Caco-2 (cell line): ENCODE data around the gene DCDC1. TPM values are rescaled to one million over a fixed set of nuclear protein-coding genes. Genes with fewer than 3 reads are reported as not detected.

ENCODE experiments used
- BruUV-seq: library from RNA; stranded (reverse); fragments of 400-500 nt; replicated peaks from 2 replicates; lab custom pipeline; 2021; lab: Mats Ljungman, UMichigan
- CTCF ChIA-PET: fragments of 300-600 bp; sonication (Branson Sonifier 250); formaldehyde crosslinking; loops from one replicate; lab custom pipeline; 2022; ENCODE audit warnings: antibody characterized with exemption; lab: Charles Lee
- POLR2A ChIA-PET: fragments of 300-600 bp; sonication (Branson Sonifier 250); formaldehyde crosslinking; loops from one replicate; lab custom pipeline; 2022; ENCODE audit warnings: antibody characterized with exemption; lab: Charles Lee
- DNase-seq, 2 experiments: peaks; one replicate each; pipeline versions ENCODE4 v3.0.0 to v3.0.0-alpha.2; 2020 to 2022
- H3K27me3 ChIP-seq: replicated peaks from 2 replicates; pipeline ENCODE4 v1.6.0; 2011; ENCODE audit warnings: low read length; ENCODE audit not compliant: control insufficient read depth, insufficient read depth
- H3K36me3 ChIP-seq: 2 replicates; pipeline ENCODE4 v1.5.1; 2011; ENCODE audit warnings: low read length; ENCODE audit not compliant: control insufficient read depth, insufficient read depth
- H3K4me1 ChIP-seq: fragments of 250-450 bp; sonication (Bioruptor Pico); 2 replicates; pipeline ENCODE4 v1.5.1; 2020; ENCODE audit warnings: mild to moderate bottlenecking
- H3K4me3 ChIP-seq: 2 replicates; pipeline ENCODE4 v1.5.1; 2011; ENCODE audit warnings: low read depth, mild to moderate bottlenecking, control low read depth, low read length
- H3K9me3 ChIP-seq: fragments of 250-450 bp; sonication (Bioruptor Pico); 2 replicates; pipeline ENCODE4 v1.5.1; 2020; ENCODE audit warnings: mild to moderate bottlenecking, moderate library complexity
- H3K27ac Mint-ChIP-seq: one replicate; pipeline ENCODE4 v1.8.0; 2022; ENCODE audit warnings: mixed read lengths; ENCODE audit not compliant: unreplicated experiment
- H3K27me3 Mint-ChIP-seq: one replicate; pipeline ENCODE4 v1.8.0; 2022; ENCODE audit warnings: mixed read lengths; ENCODE audit not compliant: insufficient read depth, unreplicated experiment
- H3K36me3 Mint-ChIP-seq: one replicate; pipeline ENCODE4 v1.8.0; 2022; ENCODE audit warnings: mild to moderate bottlenecking, mixed read lengths; ENCODE audit not compliant: insufficient read depth, unreplicated experiment
- H3K4me1 Mint-ChIP-seq: one replicate; pipeline ENCODE4 v1.8.0; 2022; ENCODE audit warnings: low read depth, mixed read lengths; ENCODE audit not compliant: unreplicated experiment
- H3K4me3 Mint-ChIP-seq: one replicate; pipeline ENCODE4 v1.8.0; 2022; ENCODE audit warnings: mild to moderate bottlenecking, moderate library complexity, mixed read lengths; ENCODE audit not compliant: unreplicated experiment
- H3K9me3 Mint-ChIP-seq: one replicate; pipeline ENCODE4 v1.8.0; 2022; ENCODE audit warnings: mixed read lengths; ENCODE audit not compliant: unreplicated experiment
- CTCF ChIP-seq, 2 experiments: fragments of 200-600 bp in 1 of 2; IDR thresholded peaks; 1 replicate in 1 of 2; 2 replicates in 1 of 2; pipeline versions ENCODE4 v1.5.1 to v1.8.0; 2011 to 2022; ENCODE audit warnings: antibody characterized with exemption in 1 of 2, control low read depth in 1 of 2, inconsistent platforms in 1 of 2, low read depth in 1 of 2, low read length in 1 of 2, mild to moderate bottlenecking in 1 of 2, moderate library complexity in 1 of 2; ENCODE audit not compliant: insufficient read depth in 1 of 2, severe bottlenecking in 1 of 2, unreplicated experiment in 1 of 2
- intact Hi-C: fragments of 100-400 bp; cut with micrococcal nuclease; formaldehyde crosslinking; loops from one replicate; pipeline ENCODE4 v1.10.0; 2022; ENCODE audit not compliant: unreplicated experiment
- total RNA-seq: library from RNA; stranded (reverse); gene quantifications from 2 replicates; pipeline ENCODE4 v1.2.3, GENCODE V29; 2022

Gene DCDC1
- total RNA-seq, 1 experiment from 2014 or later, result not detected

- no peaks in the 10 kb centered on the region for H3K27me3 Mint-ChIP-seq
- no peak overlapping the region for H3K4me3 Mint-ChIP-seq
- no peaks in the 10 kb centered on the region for H3K36me3 Mint-ChIP-seq
- ChIA-PET POLR2A (no interaction called here), CTCF (interaction anchor here (0.6 kb wide), 2 partner anchors 10 to 315 kb away, joined by 3 read pairs; no protein-coding TSS in a partner anchor)
- intact Hi-C loops, result no loop called here
- Histone ChIP-seq H3K4me1 (no peaks in the 10 kb centered on the region), H3K9me3 (no peaks in the 10 kb centered on the region), H3K27me3 (no peaks in the 10 kb centered on the region), H3K36me3 (no peaks in the 10 kb centered on the region), H3K4me3 (no peak overlapping the region)
- peak; percentile 43 to 56 for TF ChIP-seq CTCF (IDR thresholded peaks at IDR 0.05; ENCODE audit: insufficient read depth in 1 of 2, low read depth in 1 of 2, low read length in 1 of 2, severe bottlenecking in 1 of 2, unreplicated experiment in 1 of 2)
- H3K27ac Mint-ChIP-seq, result no peak overlapping the region
- no TSS peak for BruUV-seq
- H3K4me1 Mint-ChIP-seq, result peaks cover under 1% of the 10 kb centered on the region
- H3K9me3 Mint-ChIP-seq, result no peaks in the 10 kb centered on the region
- no peak for DNase-seq
These were observed 208.8 kb downstream of the DCDC1 start for GRCh38 chr11:31160504-31161422.

DNA sequence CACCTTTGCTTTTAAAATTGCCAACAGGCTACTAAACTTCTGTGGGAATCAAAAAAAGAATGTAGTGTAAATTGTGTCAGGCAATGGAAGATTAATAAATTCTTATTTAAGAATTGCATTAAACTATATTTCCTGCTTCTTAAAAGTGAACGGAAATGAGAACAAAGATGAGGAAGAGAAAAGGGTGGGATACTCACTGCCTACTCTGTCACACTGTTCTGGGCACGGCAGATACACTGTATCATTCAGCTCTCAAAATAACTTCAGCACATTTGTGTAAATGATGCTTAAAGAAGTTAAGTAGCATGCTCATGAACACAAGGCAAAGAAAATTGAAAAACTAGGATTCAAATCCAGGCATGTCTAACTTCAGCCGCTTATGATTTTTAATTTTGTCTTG lies 218.7 kb downstream of the DCDC1 start:
- CTCF ChIA-PET, result no interaction called here
- POLR2A ChIA-PET, result no interaction called here

GRCh38 chr11:31150011-31150410 lies 219.5 kb downstream of the DCDC1 start:
- Histone ChIP-seq H3K4me1 (no peaks in the 10 kb centered on the region), H3K27me3 (no peaks in the 10 kb centered on the region), H3K4me3 (no peak overlapping the region), H3K9me3 (no peaks in the 10 kb centered on the region), H3K36me3 (no peaks in the 10 kb centered on the region)
- Mint-ChIP-seq H3K27ac (no peak overlapping the region), H3K9me3 (no peaks in the 10 kb centered on the region), H3K36me3 (no peaks in the 10 kb centered on the region), H3K4me1 (no peaks in the 10 kb centered on the region), H3K4me3 (no peak overlapping the region), H3K27me3 (no peaks in the 10 kb centered on the region)
- BruUV-seq, result no TSS peak
- POLR2A ChIA-PET, result no interaction called here
- CTCF ChIA-PET, result no interaction called here
- no peak for DNase-seq
- intact Hi-C loops, result no loop called here
- TF ChIP-seq CTCF (IDR thresholded peaks at IDR 0.05; ENCODE audit: insufficient read depth in 1 of 2, low read depth in 1 of 2, low read length in 1 of 2, severe bottlenecking in 1 of 2, unreplicated experiment in 1 of 2), result no peak

More for the DNA sequence above, 218.7 kb downstream of the DCDC1 start:
- Mint-ChIP-seq H3K27ac (no peak overlapping the region), H3K4me1 (peaks cover 6% of the 10 kb centered on the region), H3K4me3 (no peak overlapping the region), H3K27me3 (peaks cover 2% of the 10 kb centered on the region), H3K36me3 (no peaks in the 10 kb centered on the region), H3K9me3 (no peaks in the 10 kb centered on the region)
- no peaks in the 10 kb centered on the region for H3K36me3 ChIP-seq
- intact Hi-C loops, result no loop called here
- DNase-seq, result no peak
- H3K9me3 ChIP-seq, result no peaks in the 10 kb centered on the region
- H3K4me1 ChIP-seq, result no peaks in the 10 kb centered on the region
- H3K4me3 ChIP-seq, result no peak overlapping the region
- no peak for TF ChIP-seq CTCF (IDR thresholded peaks at IDR 0.05; ENCODE audit: insufficient read depth in 1 of 2, low read depth in 1 of 2, low read length in 1 of 2, severe bottlenecking in 1 of 2, unreplicated experiment in 1 of 2)
- no TSS peak for BruUV-seq
- no peaks in the 10 kb centered on the region for H3K27me3 ChIP-seq
